Gastrocnemius medialis (tissue), 4 donors: ENCODE measurements around the gene ZNF547. TPM values are rescaled to one million over a fixed set of nuclear protein-coding genes. Genes with fewer than 3 reads are reported as not detected.

ENCODE experiments used
- ATAC-seq, 2 donors: fragments of 150-250 bp; one replicate each; pipeline ENCODE4 v1.9.1; 2016
- DNase-seq, 2 donors: peaks; one replicate each; pipeline ENCODE4 v3.0.0-alpha.2; 2019
- H3K27ac ChIP-seq, 4 donors: fragments of 200-600 bp; sonication (generic); 1 replicate in 1 of 4; 2 replicates in 3 of 4; pipeline ENCODE4 v1.5.1; 2016 to 2018; ENCODE audit warnings: mild to moderate bottlenecking in 2 of 4, moderate library complexity in 1 of 4
- H3K27me3 ChIP-seq, 3 donors: fragments of 200-600 bp; sonication (generic) in 2 of 3; 1 replicate in 1 of 3; 2 replicates in 2 of 3; pipeline versions ENCODE4 v1.5.1 to v1.6.0; 2016 to 2019; ENCODE audit warnings: mild to moderate bottlenecking in 1 of 3, moderate library complexity in 1 of 3
- H3K36me3 ChIP-seq, 2 donors: fragments of 200-600 bp; sonication (generic) in 1 of 2; one replicate each; pipeline ENCODE4 v1.5.1; 2017 to 2018
- H3K4me1 ChIP-seq, 2 donors: fragments of 200-600 bp; sonication (generic) in 1 of 2; one replicate each; pipeline ENCODE4 v1.5.1; 2016 to 2017; ENCODE audit warnings: mild to moderate bottlenecking in 2 of 2
- H3K4me3 ChIP-seq, 4 donors: fragments of 200-600 bp; sonication (generic) in 3 of 4; 1 replicate in 1 of 4; 2 replicates in 3 of 4; pipeline ENCODE4 v1.5.1; 2016 to 2019; ENCODE audit warnings: mild to moderate bottlenecking in 2 of 4
- H3K9me3 ChIP-seq, 3 donors: fragments of 200-600 bp; sonication (generic) in 2 of 3; 1 replicate in 1 of 3; 2 replicates in 2 of 3; pipeline ENCODE4 v1.5.1; 2016 to 2019
- CTCF ChIP-seq, 5 experiments: fragments of 450-650 bp in 3 of 5; fragments of 200-600 bp in 2 of 5; sonication (generic) in 2 of 5; IDR thresholded peaks in 4 of 5; conservative IDR thresholded peaks in 1 of 5; 1 replicate in 4 of 5; 2 replicates in 1 of 5; pipeline ENCODE4 v1.5.1; 2016 to 2019; ENCODE audit warnings: antibody characterized with exemption in 5 of 5, mild to moderate bottlenecking in 3 of 5, moderate library complexity in 3 of 5
- POLR2A ChIP-seq, 2 donors: fragments of 450-650 bp; IDR thresholded peaks; one replicate each; pipeline ENCODE4 v1.6.1; 2017; ENCODE audit warnings: antibody characterized with exemption in 2 of 2, mild to moderate bottlenecking in 2 of 2, moderate library complexity in 2 of 2
- in situ Hi-C, 4 donors: fragments of 200-750 bp; cut with MboI; loops; one replicate each; pipeline versions ENCODE4 v1.15.0 to v1.8.0; 2017; ENCODE audit warnings: low sequenced_read_pairs in 4 of 4
- intact Hi-C: fragments of 100-400 bp; cut with DNase I; formaldehyde crosslinking; loops from one replicate; pipeline ENCODE4 v1.15.1; 2023; ENCODE audit warnings: low total_unique reads
- total RNA-seq, 4 donors: library from RNA; depleted of rRNA; stranded (reverse); fragments of >200 nt; gene quantifications; one replicate each; pipeline versions ENCODE4 v1.1.0 to v1.2.3, GENCODE V29; 2016

Gene ZNF547
- total RNA-seq, 4 donors from 2014 or later = 0.58 to 4.4 (median 2.6) TPM

- no peak overlapping the region for H3K4me3 ChIP-seq
- in situ Hi-C loops = no loop called here
- peaks cover 2 to 10% of the 10 kb centered on the region in 2 donors for H3K36me3 ChIP-seq
- H3K27ac ChIP-seq = no peak overlapping the region
- no peaks in the 10 kb centered on the region for H3K4me1 ChIP-seq
- no peak for DNase-seq
- peaks cover 2 to 4% (median 3%) of the 10 kb centered on the region in 3 donors for H3K9me3 ChIP-seq
- intact Hi-C loops = no loop called here
- TF ChIP-seq POLR2A (IDR thresholded peaks at IDR 0.05) (no peak), CTCF (IDR thresholded peaks at IDR 0.05 in 4 of 5, conservative IDR thresholded peaks at IDR 0.05 in 1 of 5) (no peak)
- H3K27me3 ChIP-seq = no peaks in the 10 kb centered on the region
- no peak for ATAC-seq
Measured at GRCh38 chr19:57382806-57383488, 19.6 kb downstream of the ZNF547 start.

- intact Hi-C loops (loop anchor here (1.0 to 5.0 kb wide), 6 partner anchors 26 to 190 kb away; partner anchors contain the start of genes TRAPPC2B, ZNF304, ZNF460 and ZNF543), in situ Hi-C loops (no loop called here)
- H3K27me3 ChIP-seq = no peaks in the 10 kb centered on the region
- H3K4me1 ChIP-seq = peaks cover 22 to 26% of the 10 kb centered on the region in 2 donors
- H3K9me3 ChIP-seq = no peaks in the 10 kb centered on the region
- DNase-seq (no peak), ATAC-seq (no peak)
- peak overlapping the region; percentile 87 to 98 (median 92) for H3K27ac ChIP-seq
- TF ChIP-seq CTCF (IDR thresholded peaks at IDR 0.05 in 4 of 5, conservative IDR thresholded peaks at IDR 0.05 in 1 of 5) = no peak
- TF ChIP-seq POLR2A (IDR thresholded peaks at IDR 0.05) = no peak
- H3K36me3 ChIP-seq = peaks cover under 1 to 6% of the 10 kb centered on the region in 2 donors
- peak overlapping the region; percentile 46 to 85 (median 81) for H3K4me3 ChIP-seq
Measured at GRCh38 chr19:57389194-57389729, 25.9 kb downstream of the ZNF547 start.

- in situ Hi-C loops (no loop called here), intact Hi-C loops (loop anchor here (1.0 to 5.0 kb wide), 8 partner anchors 21 to 189 kb away; partner anchors contain the start of genes TRAPPC2B, ZNF17, ZNF304 and ZNF460)
- H3K4me1 ChIP-seq = peaks cover 22 to 26% of the 10 kb centered on the region in 2 donors
- no peaks in the 10 kb centered on the region for H3K9me3 ChIP-seq
- ATAC-seq (peak; percentile 100), DNase-seq (peak; percentile 97 to 98)
- no peaks in the 10 kb centered on the region for H3K27me3 ChIP-seq
- H3K36me3 ChIP-seq = peaks cover 3 to 10% of the 10 kb centered on the region in 2 donors
- H3K4me3 ChIP-seq = peak within 1 kb of the TSS; percentile 75 to 85 (median 81)
- TF ChIP-seq POLR2A (IDR thresholded peaks at IDR 0.05) = peak; percentile 70 to 78
- peak in 4 of 5 experiments; percentile 24 to 41 (median 33) for TF ChIP-seq CTCF (IDR thresholded peaks at IDR 0.05 in 4 of 5, conservative IDR thresholded peaks at IDR 0.05 in 1 of 5)
- peak within 1 kb of the TSS; percentile 87 to 98 (median 92) for H3K27ac ChIP-seq
Measured at GRCh38 chr19:57389730-57390598, 26.6 kb downstream of the ZNF547 start, which contains the start of gene ZNF548. TSS of gene ZNF548 (plus strand) at chr19:57389854. CDS start at chr19:57390100, 246 bp downstream.

- peaks cover 19 to 58% of the 10 kb centered on the region in 2 donors for H3K36me3 ChIP-seq
- ATAC-seq (no peak), DNase-seq (no peak)
- intact Hi-C loops = no loop called here
- H3K9me3 ChIP-seq = no peaks in the 10 kb centered on the region
- in situ Hi-C loops = no loop called here
- H3K4me1 ChIP-seq = peaks cover 10 to 14% of the 10 kb centered on the region in 2 donors
- no peaks in the 10 kb centered on the region for H3K27me3 ChIP-seq
- no peak overlapping the region for H3K27ac ChIP-seq
- H3K4me3 ChIP-seq = no peak overlapping the region
- TF ChIP-seq CTCF (IDR thresholded peaks at IDR 0.05 in 4 of 5, conservative IDR thresholded peaks at IDR 0.05 in 1 of 5) (no peak), POLR2A (IDR thresholded peaks at IDR 0.05) (no peak)
Measured at GRCh38 chr19:57395710-57396109, 32.4 kb downstream of the ZNF547 start.
